Frontal cortex (tissue), 4 donors: ENCODE results near the gene ITGB1. TPM values are rescaled to one million over a fixed set of nuclear protein-coding genes. Genes with fewer than 3 reads are reported as not detected.
"Not testable (repeated sequence)": the region's sequence is repeated elsewhere in the genome, so short reads cannot be mapped to it uniquely, and the experiment has no call there.

Source experiments
- DNase-seq, 2 donors: peaks; one replicate each; pipeline ENCODE4 v3.0.0; 2012; ENCODE audit warnings: low spot score in 2 of 2
- FAIRE-seq: peaks from 2 replicates; lab custom pipeline; 2012; peaks lifted over from hg19 to GRCh38; lab: Jason Lieb, UNC
- total RNA-seq: library from RNA; depleted of rRNA; stranded (reverse); fragments of >200 nt; gene quantifications from one replicate; pipeline ENCODE4 v1.2.3, GENCODE V29; 2014
- donor health status: control.
- donor health status: control.
- donor health status: control.

The ITGB1 gene
- total RNA-seq, 1 donor from 2014 or later = 110 TPM

GRCh38 chr10:32981760-32982159 is 23.7 kb upstream of the ITGB1 start:
- DNase-seq = no peak
- FAIRE-seq = no peak

- no peak for FAIRE-seq
- DNase-seq = peak in 1 of 2 donors; percentile 63
Measured at GRCh38 chr10:32980558-32981468, 22.8 kb upstream of the ITGB1 start.

- DNase-seq (no peak), FAIRE-seq (no peak)
Measured at GRCh38 chr10:32980242-32980557, 22.2 kb upstream of the ITGB1 start.

- not testable (repeated sequence) for DNase-seq, FAIRE-seq
Measured at GRCh38 chr10:32979719-32980118, 21.7 kb upstream of the ITGB1 start.

GRCh38 chr10:32979041-32979440 is 21.0 kb upstream of the ITGB1 start:
- no peak for FAIRE-seq

GRCh38 chr10:32977846-32978809 is 20.1 kb upstream of the ITGB1 start:
- not testable (repeated sequence) for FAIRE-seq, DNase-seq

More at GRCh38 chr10:32979041-32979440, 21.0 kb upstream of the ITGB1 start:
- no peak for DNase-seq

GRCh38 chr10:32976338-32976737 is 18.3 kb upstream of the ITGB1 start:
- FAIRE-seq (no peak), DNase-seq (no peak)

- DNase-seq = no peak
- FAIRE-seq = no peak
Measured at GRCh38 chr10:32972929-32973328, 14.9 kb upstream of the ITGB1 start.

- DNase-seq (no peak), FAIRE-seq (no peak)
Measured at GRCh38 chr10:32972460-32972859, 14.4 kb upstream of the ITGB1 start.

GRCh38 chr10:32971536-32972091 is 13.6 kb upstream of the ITGB1 start:
- DNase-seq (no peak), FAIRE-seq (no peak)

- DNase-seq (no peak), FAIRE-seq (no peak)
Measured at GRCh38 chr10:32970910-32971309, 12.9 kb upstream of the ITGB1 start.

- no peak for FAIRE-seq
- no peak for DNase-seq
Measured at GRCh38 chr10:32964270-32964669, 6.2 kb upstream of the ITGB1 start.

- DNase-seq = no peak
- FAIRE-seq = no peak
Measured at GRCh38 chr10:32963096-32963495, 5.1 kb upstream of the ITGB1 start.

GRCh38 chr10:32962521-32962920 is 4.5 kb upstream of the ITGB1 start:
- FAIRE-seq = no peak
- DNase-seq = no peak

- DNase-seq (peak in 1 of 2 donors; percentile 34), FAIRE-seq (no peak)
Measured at GRCh38 chr10:32961895-32962369, 3.9 kb upstream of the ITGB1 start.

- DNase-seq (no peak), FAIRE-seq (no peak)
Measured at GRCh38 chr10:32961343-32961894, 3.4 kb upstream of the ITGB1 start.

GRCh38 chr10:32960022-32960421 is 2.0 kb upstream of the ITGB1 start:
- FAIRE-seq = no peak
- no peak for DNase-seq

- DNase-seq = no peak
- FAIRE-seq = no peak
Measured at GRCh38 chr10:32959006-32959920, 1.2 kb upstream of the ITGB1 start.
